Testis (tissue), 3 donors: ENCODE data around the gene ANKRD63. TPM values are rescaled to one million over a fixed set of nuclear protein-coding genes. Genes with fewer than 3 reads are reported as not detected.
A peak's percentile ranks its signal among the peaks of the same experiment; 100 is the strongest.

Experiments used
- DNase-seq: peaks from one replicate; pipeline ENCODE4 v3.0.0-alpha.2; 2019
- H3K27ac ChIP-seq, 2 donors: fragments of 200-600 bp; sonication (generic); one replicate each; pipeline ENCODE4 v1.5.1; 2019
- H3K27me3 ChIP-seq: fragments of 200-600 bp; sonication (generic); one replicate; pipeline ENCODE4 v1.5.1; 2019
- H3K36me3 ChIP-seq: fragments of 200-600 bp; sonication (generic); one replicate; pipeline ENCODE4 v1.5.1; 2017; ENCODE audit warnings: low read depth; ENCODE audit errors: missing control alignments
- H3K4me1 ChIP-seq: fragments of 200-600 bp; sonication (generic); one replicate; pipeline ENCODE4 v1.5.1; 2019
- H3K4me3 ChIP-seq, 2 donors: fragments of 200-600 bp; sonication (generic); one replicate each; pipeline ENCODE4 v1.5.1; 2017 to 2019
- H3K9me3 ChIP-seq: fragments of 200-600 bp; sonication (generic); one replicate; pipeline ENCODE4 v1.5.1; 2017
- POLR2A ChIP-seq: fragments of 450-650 bp; IDR thresholded peaks from one replicate; pipeline ENCODE4 v1.6.1; 2017; ENCODE audit warnings: antibody characterized with exemption, mild to moderate bottlenecking, moderate library complexity
- WGBS, 2 donors: methylation state at CpG; one replicate each; pipeline ENCODE4 v1.1.5; 2018; 5-methylcytosine and 5-hydroxymethylcytosine counted together
- intact Hi-C: fragments of 100-400 bp; cut with DNase I; formaldehyde crosslinking; loops from one replicate; pipeline ENCODE4 v1.15.1; 2023; ENCODE audit warnings: low total_unique reads
- polyA plus RNA-seq: library from polyadenylated mRNA; stranded (reverse); fragments of 350-450 nt; fragmentation: Illumina TruSeq; extraction: RNeasy Lipid Tissue Mini Kit (QIAGEN cat#74804); gene quantifications from one replicate; pipeline ENCODE4 v1.2.3, GENCODE V29; 2014; ENCODE audit warnings: low read depth, low replicate concordance; ENCODE audit not compliant: insufficient read depth
- total RNA-seq, 2 donors: library from RNA; depleted of rRNA; stranded (reverse); fragments of >200 nt; gene quantifications; one replicate each; pipeline ENCODE4 v1.2.3, GENCODE V29; 2016
- TF ChIP-seq, protein P1 (sequence below), 3 experiments: fragments of 450-650 bp in 2 of 3; fragments of 200-600 bp in 1 of 3; sonication (generic) in 1 of 3; IDR thresholded peaks; one replicate each; pipeline ENCODE4 v1.5.1; 2016 to 2019; ENCODE audit warnings: antibody characterized with exemption in 3 of 3, mild to moderate bottlenecking in 2 of 3, moderate library complexity in 1 of 3

The ANKRD63 gene
- total and polyA plus RNA-seq, 3 donors from 2014 or later, result 3.1 to 11.8 TPM; not detected in 1

DNA sequence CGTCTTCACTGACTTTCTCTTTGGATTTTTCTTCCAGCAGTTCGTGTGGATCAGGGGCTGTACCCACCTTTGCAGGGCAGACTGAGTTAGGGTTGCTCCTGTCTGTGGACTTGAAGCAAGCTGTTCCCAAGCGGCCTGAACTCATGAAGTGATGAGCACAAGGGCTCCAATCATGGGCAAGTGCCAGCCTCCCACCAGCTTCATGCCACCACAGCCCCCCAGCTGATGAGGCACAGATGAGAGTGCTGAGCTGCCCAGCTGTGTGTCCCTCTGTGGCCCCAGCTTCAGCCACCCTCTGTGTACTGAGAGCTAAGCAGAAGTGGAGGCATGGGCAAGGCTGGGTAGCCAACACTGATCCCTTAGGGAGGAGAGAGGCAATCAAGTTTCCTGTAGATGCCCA is 28.1 kb upstream of the ANKRD63 start:
- Histone ChIP-seq H3K36me3 (no peaks in the 10 kb centered on the region), H3K4me1 (peaks cover 6% of the 10 kb centered on the region), H3K27ac (no peak overlapping the region), H3K27me3 (no peaks in the 10 kb centered on the region), H3K9me3 (no peaks in the 10 kb centered on the region), H3K4me3 (no peak overlapping the region)
- intact Hi-C loops, result no loop called here
- TF ChIP-seq, protein P1, sequence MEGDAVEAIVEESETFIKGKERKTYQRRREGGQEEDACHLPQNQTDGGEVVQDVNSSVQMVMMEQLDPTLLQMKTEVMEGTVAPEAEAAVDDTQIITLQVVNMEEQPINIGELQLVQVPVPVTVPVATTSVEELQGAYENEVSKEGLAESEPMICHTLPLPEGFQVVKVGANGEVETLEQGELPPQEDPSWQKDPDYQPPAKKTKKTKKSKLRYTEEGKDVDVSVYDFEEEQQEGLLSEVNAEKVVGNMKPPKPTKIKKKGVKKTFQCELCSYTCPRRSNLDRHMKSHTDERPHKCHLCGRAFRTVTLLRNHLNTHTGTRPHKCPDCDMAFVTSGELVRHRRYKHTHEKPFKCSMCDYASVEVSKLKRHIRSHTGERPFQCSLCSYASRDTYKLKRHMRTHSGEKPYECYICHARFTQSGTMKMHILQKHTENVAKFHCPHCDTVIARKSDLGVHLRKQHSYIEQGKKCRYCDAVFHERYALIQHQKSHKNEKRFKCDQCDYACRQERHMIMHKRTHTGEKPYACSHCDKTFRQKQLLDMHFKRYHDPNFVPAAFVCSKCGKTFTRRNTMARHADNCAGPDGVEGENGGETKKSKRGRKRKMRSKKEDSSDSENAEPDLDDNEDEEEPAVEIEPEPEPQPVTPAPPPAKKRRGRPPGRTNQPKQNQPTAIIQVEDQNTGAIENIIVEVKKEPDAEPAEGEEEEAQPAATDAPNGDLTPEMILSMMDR (IDR thresholded peaks at IDR 0.05), result no peak
- no peak for TF ChIP-seq POLR2A
- 76 to 91% methylated on average over 3 of the region's 3 CpGs for WGBS, 2 donors
- no peak for DNase-seq

GRCh38 chr15:40310001-40310959 is 27.4 kb upstream of the ANKRD63 start:
- peak; percentile 68 for DNase-seq
- Histone ChIP-seq H3K9me3 (no peaks in the 10 kb centered on the region), H3K27ac (no peak overlapping the region), H3K36me3 (no peaks in the 10 kb centered on the region), H3K4me3 (no peak overlapping the region), H3K4me1 (peaks cover 6% of the 10 kb centered on the region), H3K27me3 (no peaks in the 10 kb centered on the region)
- WGBS, 2 donors, result 48 to 49% methylated on average over 4 of the region's 4 CpGs
- intact Hi-C loops, result no loop called here
- TF ChIP-seq, protein P1 (IDR thresholded peaks at IDR 0.05), result peak; percentile 49 to 64 (median 54)
- no peak for TF ChIP-seq POLR2A

- Histone ChIP-seq H3K36me3 (no peaks in the 10 kb centered on the region), H3K4me1 (peaks cover 6% of the 10 kb centered on the region), H3K9me3 (no peaks in the 10 kb centered on the region), H3K4me3 (no peak overlapping the region), H3K27ac (no peak overlapping the region), H3K27me3 (no peaks in the 10 kb centered on the region)
- 70 to 75% methylated on average over 8 of the region's 8 CpGs for WGBS, 2 donors
- no peak for DNase-seq
- intact Hi-C loops, result no loop called here
- TF ChIP-seq, protein P1 (IDR thresholded peaks at IDR 0.05), result no peak
- TF ChIP-seq POLR2A, result no peak
Measured at GRCh38 chr15:40309344-40309862, 26.5 kb upstream of the ANKRD63 start.

DNA sequence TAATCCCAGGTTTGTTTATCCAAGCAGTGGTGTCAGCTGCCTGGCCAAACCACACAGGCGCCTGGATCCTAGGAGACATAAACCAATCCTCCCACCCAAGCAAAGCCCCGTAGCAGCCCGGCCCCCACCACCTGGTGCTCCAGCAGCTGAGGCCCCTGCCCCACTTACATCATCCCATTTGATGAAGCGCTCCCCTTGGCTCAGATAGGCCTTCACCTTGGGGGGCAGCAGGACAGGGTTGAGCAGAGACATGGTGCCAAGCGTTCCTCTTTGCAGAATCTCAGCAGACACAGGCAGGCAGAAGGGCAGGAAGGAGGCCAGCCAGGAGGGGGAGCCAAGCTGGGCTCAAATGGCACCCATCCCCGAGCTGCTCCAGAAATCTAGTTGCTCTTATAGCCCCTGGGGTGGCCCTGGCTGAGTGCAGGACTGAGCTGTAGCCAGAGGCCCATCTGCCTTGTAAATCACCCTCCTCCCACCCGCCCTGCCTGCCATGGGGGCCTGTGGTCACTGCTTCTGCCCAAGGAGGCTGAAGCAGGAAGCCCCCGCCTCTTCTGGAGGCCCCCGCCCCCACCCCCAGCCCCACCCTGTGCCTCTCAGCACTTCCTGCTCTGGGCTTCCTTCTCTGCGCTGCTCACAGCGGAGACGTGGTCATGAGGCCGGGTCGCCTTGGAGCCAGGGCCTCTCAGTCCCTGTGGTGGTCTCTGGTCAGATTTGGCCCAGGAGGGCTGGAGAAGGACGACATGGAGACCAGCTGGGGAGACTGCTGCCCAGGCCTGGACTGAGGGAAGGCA is 24.8 kb upstream of the ANKRD63 start, which contains the start of gene PLCB2:
TSS of gene PLCB2 (minus strand) at position 515 of the 791 bp plus-strand sequence. CDS start at position 252, 263 bp downstream.
- Histone ChIP-seq H3K4me1 (no peaks in the 10 kb centered on the region), H3K27ac (no peak within 1 kb of the TSS), H3K36me3 (no peaks in the 10 kb centered on the region), H3K9me3 (no peaks in the 10 kb centered on the region), H3K4me3 (no peak within 1 kb of the TSS), H3K27me3 (no peaks in the 10 kb centered on the region)
- intact Hi-C loops, result no loop called here
- peak; percentile 22 for DNase-seq
- WGBS, 2 donors, result 70 to 86% methylated on average over 7 to 12 of the region's 15 CpGs
- TF ChIP-seq, protein P1 (IDR thresholded peaks at IDR 0.05), result no peak
- TF ChIP-seq POLR2A, result no peak
